ENCODE results near the gene MAPK8IP2. TPM values are rescaled to one million over a fixed set of nuclear protein-coding genes. Genes with fewer than 3 reads are reported as not detected.

MAPK8IP2 gene
- total and polyA plus RNA-seq, 2 of the 13 experiments (the other 11 are each of a cell fraction or from before 2014, with no cell fraction given), result 1.3 to 2.6 TPM

GRCh38 chr22:50613291-50613981 is 12.8 kb downstream of the MAPK8IP2 start (continued):
- TF ChIP-seq CC2D1A (CRISPR knock-in tag; IDR thresholded peaks at IDR 0.05), result no peak
- TF ChIP-seq BORCS8-MEF2B (CRISPR knock-in tag; IDR thresholded peaks at IDR 0.05), result peak; percentile 67; the same call in 1 of the 2 replicates
- peak; percentile 62; the same call in 1 of the 2 replicates for TF ChIP-seq FUBP1 (CRISPR knock-in tag; IDR thresholded peaks at IDR 0.05; ENCODE audit: borderline replicate concordance)
- peak; percentile 29; the same call in 1 of the 2 replicates for TF ChIP-seq ZNF556 (CRISPR knock-in tag; IDR thresholded peaks at IDR 0.05; ENCODE audit: borderline replicate concordance)
- no peak for TF ChIP-seq ZNF749 (CRISPR knock-in tag; IDR thresholded peaks at IDR 0.05; ENCODE audit: borderline replicate concordance)
- no peak; the same call in 1 of the 2 replicates for TF ChIP-seq YEATS2 (CRISPR knock-in tag; IDR thresholded peaks at IDR 0.05; ENCODE audit: borderline replicate concordance)
- peak; percentile 52; the same call in 1 of the 2 replicates for TF ChIP-seq MED1 (CRISPR knock-in tag; IDR thresholded peaks at IDR 0.05)
- TF ChIP-seq STAT6 (CRISPR knock-in tag; IDR thresholded peaks at IDR 0.05; ENCODE audit: borderline replicate concordance), result no peak
- no peak for TF ChIP-seq ZNF280B (CRISPR knock-in tag; IDR thresholded peaks at IDR 0.05; ENCODE audit: borderline replicate concordance)
- no peak for TF ChIP-seq ZGPAT (CRISPR knock-in tag; IDR thresholded peaks at IDR 0.05)
- TF ChIP-seq FOXO4 (CRISPR knock-in tag; conservative IDR thresholded peaks at IDR 0.05), result no peak
- TF ChIP-seq ZNF776 (CRISPR knock-in tag; IDR thresholded peaks at IDR 0.05), result no peak
- TF ChIP-seq ZNF709 (CRISPR knock-in tag; IDR thresholded peaks at IDR 0.05), result no peak
- TF ChIP-seq ZNF20 (CRISPR knock-in tag; IDR thresholded peaks at IDR 0.05), result no peak
- no peak for TF ChIP-seq KDM4B (CRISPR knock-in tag; IDR thresholded peaks at IDR 0.05)
- TF ChIP-seq ZNF501 (CRISPR knock-in tag; IDR thresholded peaks at IDR 0.05), result peak; percentile 70
- TF ChIP-seq JUND (CRISPR knock-in tag; IDR thresholded peaks at IDR 0.05), result no peak
- no peak for TF ChIP-seq PHB2 (IDR thresholded peaks at IDR 0.05; ENCODE audit: partially characterized antibody)
- TF ChIP-seq THAP8 (CRISPR knock-in tag; IDR thresholded peaks at IDR 0.05; ENCODE audit: borderline replicate concordance), result no peak
